ENCODE measurements around the gene VAT1L. TPM values are rescaled to one million over a fixed set of nuclear protein-coding genes. Genes with fewer than 3 reads are reported as not detected.

Gene VAT1L
- total and polyA plus RNA-seq, 10 of the 15 experiments (the other 5 are each of a cell fraction or from before 2014, with no cell fraction given), result 0.06 to 0.18 (median 0.10) TPM; not detected in 5

GRCh38 chr16:77897831-77898605, 109.7 kb downstream of the VAT1L start:
- in situ Hi-C loops (cut with MboI) (no loop called here), intact Hi-C loops (cut with micrococcal nuclease; ENCODE audit: unreplicated experiment) (no loop called here)
- CTCF ChIA-PET, result no interaction called here
- no peak for DNase-seq (ENCODE audit: low read depth, low spot score)
- H3K27me3 ChIP-seq (replicated peaks in 1 of 2; ENCODE audit: control insufficient read depth in 2 of 2, insufficient read depth in 2 of 2, low read length in 1 of 2), result no peaks in the 10 kb centered on the region; a peak in 1 of 4 replicates
- no peak overlapping the region for H3K4me2 ChIP-seq (ENCODE audit: control insufficient read depth, insufficient read depth)
- ATAC-seq, result no peak
- whole genome bisulfite sequencing (ENCODE audit: insufficient coverage, insufficient replicate concordance, low lambda C conversion rate, missing lambda C conversion rate), result 1% methylated on average over 4 of the region's 4 CpGs
- RAD21 ChIA-PET (ENCODE audit: unreplicated experiment), result no interaction called here
- no peak overlapping the region for H3K4me3 ChIP-seq
- TF ChIP-seq GABPA (IDR thresholded peaks at IDR 0.05; ENCODE audit: low read depth), result no peak
- no peak for TF ChIP-seq TBL1XR1 (IDR thresholded peaks at IDR 0.05; ENCODE audit: low read depth, low read length)
- TF ChIP-seq YY1 (IDR thresholded peaks at IDR 0.05; ENCODE audit: low read depth, low read length), result no peak
- TF ChIP-seq ZNF207 (IDR thresholded peaks at IDR 0.05; ENCODE audit: borderline replicate concordance), result no peak
- BruUV-seq (replicated peaks), result no TSS peak
- H3K27ac ChIP-seq (ENCODE audit: control insufficient read depth, insufficient read depth), result no peak overlapping the region
- no peak overlapping the region for H3K9ac ChIP-seq (ENCODE audit: control insufficient read depth, insufficient read depth, low read length)
- no peak for FAIRE-seq
- no peaks in the 10 kb centered on the region for H4K20me1 ChIP-seq (ENCODE audit: control insufficient read depth, insufficient read depth)
- H3K4me1 ChIP-seq (ENCODE audit: control insufficient read depth, insufficient read depth, low read length), result no peaks in the 10 kb centered on the region
- H3K9me3 ChIP-seq (replicated peaks; ENCODE audit: control insufficient read depth, insufficient read depth, low read length), result no peaks in the 10 kb centered on the region
- POLR2A ChIA-PET, result no interaction called here
- no peak overlapping the region for H2AFZ ChIP-seq (ENCODE audit: control insufficient read depth, low read depth, low read length)
- H3K79me2 ChIP-seq (ENCODE audit: control insufficient read depth, insufficient read depth, low read length), result no peaks in the 10 kb centered on the region
- H3K36me3 ChIP-seq (ENCODE audit: control insufficient read depth in 2 of 2, insufficient read depth in 2 of 2, low read length in 1 of 2), result no peaks in the 10 kb centered on the region
- SMC1A ChIA-PET (ENCODE audit: uncharacterized antibody, unreplicated experiment), result no interaction called here

- H3K9me3 ChIP-seq (replicated peaks; ENCODE audit: control insufficient read depth, insufficient read depth, low read length), result no peaks in the 10 kb centered on the region
- SMC1A ChIA-PET (ENCODE audit: uncharacterized antibody, unreplicated experiment), result no interaction called here
- no peaks in the 10 kb centered on the region for H3K4me1 ChIP-seq (ENCODE audit: control insufficient read depth, insufficient read depth, low read length)
- H3K27ac ChIP-seq (ENCODE audit: control insufficient read depth, insufficient read depth), result no peak overlapping the region
- no TSS peak for BruUV-seq (replicated peaks)
- ATAC-seq (no peak), DNase-seq (ENCODE audit: low read depth, low spot score) (no peak), FAIRE-seq (no peak)
- in situ Hi-C loops (cut with MboI), result no loop called here
- POLR2A ChIA-PET, result no interaction called here
- CTCF ChIA-PET, result no interaction called here
- WGBS (ENCODE audit: insufficient coverage, insufficient replicate concordance, low lambda C conversion rate, missing lambda C conversion rate), result 3% methylated on average over 2 of the region's 2 CpGs
- no peak overlapping the region for H3K4me3 ChIP-seq
- RAD21 ChIA-PET (ENCODE audit: unreplicated experiment), result no interaction called here
- H2AFZ ChIP-seq (ENCODE audit: control insufficient read depth, low read depth, low read length), result no peak overlapping the region
- H3K27me3 ChIP-seq (replicated peaks in 1 of 2; ENCODE audit: control insufficient read depth in 2 of 2, insufficient read depth in 2 of 2, low read length in 1 of 2), result no peaks in the 10 kb centered on the region; a peak in 1 of 4 replicates
- no peak overlapping the region for H3K9ac ChIP-seq (ENCODE audit: control insufficient read depth, insufficient read depth, low read length)
- no peaks in the 10 kb centered on the region for H3K79me2 ChIP-seq (ENCODE audit: control insufficient read depth, insufficient read depth, low read length)
- no peaks in the 10 kb centered on the region for H4K20me1 ChIP-seq (ENCODE audit: control insufficient read depth, insufficient read depth)
- H3K36me3 ChIP-seq (ENCODE audit: control insufficient read depth in 2 of 2, insufficient read depth in 2 of 2, low read length in 1 of 2), result no peaks in the 10 kb centered on the region
- intact Hi-C loops (cut with micrococcal nuclease; ENCODE audit: unreplicated experiment), result no loop called here
- H3K4me2 ChIP-seq (ENCODE audit: control insufficient read depth, insufficient read depth), result no peak overlapping the region
- TF ChIP-seq TARDBP (IDR thresholded peaks at IDR 0.05; ENCODE audit: borderline replicate concordance) (no peak), POLR2AphosphoS2 (IDR thresholded peaks at IDR 0.05; ENCODE audit: low read depth, low read length) (no peak), PKNOX1 (IDR thresholded peaks at IDR 0.05) (no peak), POLR2AphosphoS5 (IDR thresholded peaks at IDR 0.05; ENCODE audit: low read length) (no peak), SMC3 (IDR thresholded peaks at IDR 0.05; ENCODE audit: borderline replicate concordance, low read length) (no peak), ZNF384 (IDR thresholded peaks at IDR 0.05; ENCODE audit: borderline replicate concordance, low read depth, low read length) (no peak), ESRRA (IDR thresholded peaks at IDR 0.05; ENCODE audit: low read length) (no peak), EZH2 (IDR thresholded peaks at IDR 0.05; ENCODE audit: borderline replicate concordance, control insufficient read depth, low read depth, low read length) (no peak), PAX8 (IDR thresholded peaks at IDR 0.05) (no peak), CEBPZ (IDR thresholded peaks at IDR 0.05; ENCODE audit: low read depth, low read length) (no peak)
Measured at GRCh38 chr16:77898671-77899211, 110.4 kb downstream of the VAT1L start.
